Diencephalon (tissue), 1 donor: ENCODE results near the gene PRR13. TPM values are rescaled to one million over a fixed set of nuclear protein-coding genes. Genes with fewer than 3 reads are reported as not detected.

Experiments
- total RNA-seq: library from RNA; depleted of rRNA; stranded (reverse); fragments of >200 nt; gene quantifications from one replicate; pipeline ENCODE4 v1.2.3, GENCODE V29; 2014

The PRR13 gene, protein sequence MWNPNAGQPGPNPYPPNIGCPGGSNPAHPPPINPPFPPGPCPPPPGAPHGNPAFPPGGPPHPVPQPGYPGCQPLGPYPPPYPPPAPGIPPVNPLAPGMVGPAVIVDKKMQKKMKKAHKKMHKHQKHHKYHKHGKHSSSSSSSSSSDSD
- 6.0 TPM for total RNA-seq

DNA sequence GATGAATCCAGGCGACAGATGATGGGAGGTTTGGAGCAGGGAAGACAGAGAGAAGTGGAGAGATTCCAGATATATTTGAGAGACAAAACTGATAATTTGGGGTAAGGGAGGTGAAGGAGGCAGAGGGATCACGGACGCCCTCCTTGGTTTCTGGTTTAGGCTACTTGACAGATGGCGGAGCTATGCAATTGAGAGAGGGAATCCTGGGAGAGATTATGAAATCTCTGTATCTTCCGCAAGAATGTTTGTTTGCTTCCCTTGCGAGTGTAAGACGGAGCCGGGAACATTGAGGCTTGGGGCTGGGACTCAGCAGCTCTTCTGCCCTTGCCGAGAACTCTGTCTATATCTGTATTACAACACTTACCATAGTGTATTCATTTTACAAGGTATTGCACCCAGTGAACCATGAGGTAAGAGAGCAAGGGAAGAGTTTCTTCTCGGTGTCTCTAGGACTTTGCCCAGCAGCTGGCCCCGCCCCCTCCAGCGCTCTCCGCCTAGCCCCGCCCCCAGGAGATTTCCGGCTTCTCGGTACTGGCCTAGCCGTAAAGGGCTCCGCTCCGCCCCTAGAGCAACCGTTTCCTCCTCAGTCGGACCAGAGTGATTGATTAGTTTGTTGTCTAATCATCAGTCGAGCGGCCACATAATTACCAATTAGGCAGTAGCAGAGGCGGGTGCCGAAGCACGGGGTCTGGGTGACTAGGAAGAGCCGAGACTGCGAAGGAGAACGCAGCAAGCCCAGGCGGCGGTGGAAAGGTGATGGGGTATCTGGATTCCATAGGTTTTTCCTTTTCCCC is at the start of gene PRR13:
TSS of gene PRR13 (plus strand) at position 695 of the 794 bp plus-strand sequence. CDS start 981 bp downstream, outside the sequence.

GRCh38 chr12:53423597-53423996 is 17.9 kb upstream of the PRR13 start, which contains the start of gene AMHR2:
TSS of gene AMHR2 (plus strand) at chr12:53423855. CDS start at chr12:53423935, 80 bp downstream.

GRCh38 chr12:53451661-53452158 is 10.2 kb downstream of the PRR13 start, which contains the start of gene PCBP2:
TSS of gene PCBP2 (plus strand) at chr12:53452102. CDS start at chr12:53454801, 2,699 bp downstream.

Other genes with a start within 250 kb of the PRR13 start
- gene ITGB7, start 234.5 kb upstream of the PRR13 start, total RNA-seq, result 0.46 TPM
- 2.1 TPM for gene RARG, start 209.5 kb upstream of the PRR13 start, total RNA-seq
- gene ESPL1, start 173.4 kb upstream of the PRR13 start, total RNA-seq, result 2.5 TPM
- 522 TPM for gene PFDN5, start 146.2 kb upstream of the PRR13 start, total RNA-seq
- gene MYG1, start 142.0 kb upstream of the PRR13 start, total RNA-seq, result 41.5 TPM
- 29.5 TPM for gene AAAS, start 120.1 kb upstream of the PRR13 start, total RNA-seq
- not detected for gene SP7, start 105.4 kb upstream of the PRR13 start, total RNA-seq
- 20.3 TPM for gene SP1, start 61.6 kb upstream of the PRR13 start, total RNA-seq
- gene AMHR2, start 17.9 kb upstream of the PRR13 start, total RNA-seq, result not detected
- 246 TPM for gene PCBP2, start 10.4 kb downstream of the PRR13 start, total RNA-seq
- gene MAP3K12, start 57.7 kb downstream of the PRR13 start, total RNA-seq, result 32.5 TPM
- gene TARBP2, start 59.5 kb downstream of the PRR13 start, total RNA-seq, result 24.7 TPM
- gene NPFF, start 65.8 kb downstream of the PRR13 start, total RNA-seq, result 1.2 TPM
- gene ATF7, start 184.6 kb downstream of the PRR13 start, total RNA-seq, result 8.1 TPM
- gene ATP5MC2, start 234.3 kb downstream of the PRR13 start, total RNA-seq, result 85.1 TPM